Head of caudate nucleus (tissue), 42 donors: ENCODE data around the gene PHRF1.

ENCODE experiments used
- DNase-seq, 42 donors: peaks; one replicate each; pipeline versions ENCODE4 v3.0.0 to v3.0.0-alpha.2; 2020 to 2021; ENCODE audit warnings: mixed read lengths in 7 of 42
- intact Hi-C: fragments of 100-400 bp; cut with DNase I; formaldehyde crosslinking; loops from one replicate; pipeline ENCODE4 v1.15.0; 2022

PHRF1 gene

GRCh38 chr11:655036-655726 lies 78.9 kb downstream of the PHRF1 start:
- DNase-seq, result no peak
- intact Hi-C loops, result no loop called here

- intact Hi-C loops, result no loop called here
- DNase-seq, result no peak
Measured at GRCh38 chr11:656426-656825, 80.2 kb downstream of the PHRF1 start.

DNA sequence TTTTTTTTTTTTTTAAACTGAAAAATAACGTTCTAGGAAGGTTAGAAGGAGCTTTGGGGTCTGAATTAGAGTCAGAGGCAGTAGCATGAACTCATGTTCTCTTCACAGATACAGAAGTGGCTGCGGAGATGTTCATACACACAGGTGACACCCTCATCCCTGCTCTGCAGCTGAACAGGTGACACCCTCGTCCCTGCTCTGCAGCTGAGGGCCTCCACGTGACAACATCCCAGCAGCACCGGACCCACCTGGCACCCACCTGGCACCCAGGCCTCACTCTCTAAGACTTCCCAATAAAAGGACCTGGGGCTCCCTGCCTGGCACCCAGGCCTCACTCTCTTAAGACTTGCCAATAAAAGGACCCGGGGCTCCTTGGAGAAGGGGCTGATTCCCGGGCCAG lies 80.6 kb downstream of the PHRF1 start:
- no peak for DNase-seq
- intact Hi-C loops, result no loop called here

DNA sequence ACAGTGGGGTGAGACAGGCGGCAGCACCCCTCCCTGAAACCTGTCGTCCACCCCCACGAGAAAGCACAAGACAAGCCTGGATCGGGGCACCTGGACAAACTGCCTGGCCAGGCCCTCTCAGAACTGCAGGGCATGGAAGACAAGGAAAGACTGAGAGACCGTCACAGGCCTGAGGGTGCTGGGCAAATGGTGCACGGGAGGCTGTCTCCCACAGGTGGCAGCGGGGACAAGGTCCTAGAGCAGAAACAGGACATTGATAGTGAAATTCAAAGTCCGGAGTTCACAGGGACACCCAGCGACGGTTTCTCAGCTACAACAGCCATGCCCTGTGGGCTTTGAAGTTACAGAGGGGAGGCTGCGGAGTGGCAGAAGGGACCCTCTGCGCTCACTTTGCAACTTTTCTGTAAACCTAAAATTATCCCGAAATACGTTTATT lies 81.4 kb downstream of the PHRF1 start:
- intact Hi-C loops, result no loop called here

GRCh38 chr11:659532-660085 lies 83.3 kb downstream of the PHRF1 start:
- no peak for DNase-seq
- intact Hi-C loops, result loop anchor here (5.0 kb wide), 1 partner anchor 63 kb away; no protein-coding TSS in a partner anchor

More for the DNA sequence above, 81.4 kb downstream of the PHRF1 start:
- no peak for DNase-seq

DNA sequence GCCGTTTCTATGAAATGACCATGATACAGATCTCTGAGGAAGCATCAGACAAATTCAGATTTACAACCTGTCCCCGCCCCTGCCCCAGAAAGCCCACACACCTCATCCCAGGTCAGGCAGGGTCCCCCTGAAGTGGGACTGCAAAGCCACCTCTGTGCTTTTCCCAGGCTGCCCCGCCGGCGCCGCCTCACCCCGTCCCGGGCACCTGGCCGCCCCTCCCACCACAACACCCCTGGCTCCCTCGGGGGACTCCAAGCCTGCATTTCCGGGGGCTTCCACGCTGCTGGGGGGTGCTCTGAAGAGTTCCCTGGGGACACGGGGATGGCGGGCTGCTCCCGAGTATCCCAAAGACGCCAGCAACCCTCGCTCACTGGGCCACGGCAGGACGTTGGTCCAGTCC lies 84.0 kb downstream of the PHRF1 start:
- intact Hi-C loops, result loop anchor here (5.0 kb wide), 1 partner anchor 62 kb away; no protein-coding TSS in a partner anchor
- DNase-seq, result no peak

- no peak for DNase-seq
- intact Hi-C loops, result loop anchor here (5.0 kb wide), 1 partner anchor 61 kb away; no protein-coding TSS in a partner anchor
Measured at GRCh38 chr11:660681-661444, 84.6 kb downstream of the PHRF1 start.
